Upper lobe of right lung (tissue), 1 donor: Measurements from ENCODE around the gene HLA-A. TPM values are rescaled to one million over a fixed set of nuclear protein-coding genes. Genes with fewer than 3 reads are reported as not detected.

Experiments
- ATAC-seq: fragments of 200-7000 bp; cut with Tn5 transposase; one replicate; pipeline ENCODE4 v1.9.1; 2020; ENCODE audit warnings: mild to moderate bottlenecking, moderate library complexity
- DNase-seq: peaks from one replicate; pipeline ENCODE4 v3.0.0-alpha.2; 2020
- H3K27ac ChIP-seq: fragments of 200-600 bp; one replicate; pipeline ENCODE4 v1.8.0; 2022
- H3K27me3 ChIP-seq: fragments of 200-600 bp; one replicate; pipeline ENCODE4 v1.8.0; 2022; ENCODE audit warnings: mild to moderate bottlenecking
- H3K36me3 ChIP-seq: fragments of 200-600 bp; one replicate; pipeline ENCODE4 v1.8.0; 2022
- H3K4me1 ChIP-seq: fragments of 200-600 bp; one replicate; pipeline ENCODE4 v1.8.0; 2022
- H3K4me3 ChIP-seq: fragments of 200-600 bp; one replicate; pipeline ENCODE4 v1.8.0; 2022; ENCODE audit warnings: mild to moderate bottlenecking
- H3K9me3 ChIP-seq: fragments of 200-600 bp; one replicate; pipeline ENCODE4 v1.8.0; 2022
- intact Hi-C: fragments of 100-400 bp; cut with DNase I; formaldehyde crosslinking; loops from one replicate; pipeline ENCODE4 v1.11.0; 2022
- total RNA-seq: library from RNA; stranded (reverse); fragmentation: NEBNext Ultra II Directional; extraction: Animal tissue kit (Norgen Biotek cat#: 25700); gene quantifications from one replicate; pipeline ENCODE4 v1.2.1, GENCODE V29; 2021
- TF ChIP-seq, protein P1 (sequence below): fragments of 200-600 bp; IDR thresholded peaks from one replicate; pipeline ENCODE4 v1.8.0; 2022; ENCODE audit warnings: antibody characterized with exemption
- donor health status: DM: no; HTN: yes; CAD: no; lungs with severe emphysema.

Gene HLA-A
- total RNA-seq, 1 donor from 2014 or later = 1,071 TPM

GRCh38 chr6:29919506-29920445 lies 22.6 kb upstream of the HLA-A start:
- Histone ChIP-seq H3K27ac (no peak overlapping the region), H3K27me3 (no peaks in the 10 kb centered on the region), H3K4me1 (no peaks in the 10 kb centered on the region), H3K4me3 (no peak overlapping the region), H3K36me3 (no peaks in the 10 kb centered on the region), H3K9me3 (no peaks in the 10 kb centered on the region)
- TF ChIP-seq, protein P1, sequence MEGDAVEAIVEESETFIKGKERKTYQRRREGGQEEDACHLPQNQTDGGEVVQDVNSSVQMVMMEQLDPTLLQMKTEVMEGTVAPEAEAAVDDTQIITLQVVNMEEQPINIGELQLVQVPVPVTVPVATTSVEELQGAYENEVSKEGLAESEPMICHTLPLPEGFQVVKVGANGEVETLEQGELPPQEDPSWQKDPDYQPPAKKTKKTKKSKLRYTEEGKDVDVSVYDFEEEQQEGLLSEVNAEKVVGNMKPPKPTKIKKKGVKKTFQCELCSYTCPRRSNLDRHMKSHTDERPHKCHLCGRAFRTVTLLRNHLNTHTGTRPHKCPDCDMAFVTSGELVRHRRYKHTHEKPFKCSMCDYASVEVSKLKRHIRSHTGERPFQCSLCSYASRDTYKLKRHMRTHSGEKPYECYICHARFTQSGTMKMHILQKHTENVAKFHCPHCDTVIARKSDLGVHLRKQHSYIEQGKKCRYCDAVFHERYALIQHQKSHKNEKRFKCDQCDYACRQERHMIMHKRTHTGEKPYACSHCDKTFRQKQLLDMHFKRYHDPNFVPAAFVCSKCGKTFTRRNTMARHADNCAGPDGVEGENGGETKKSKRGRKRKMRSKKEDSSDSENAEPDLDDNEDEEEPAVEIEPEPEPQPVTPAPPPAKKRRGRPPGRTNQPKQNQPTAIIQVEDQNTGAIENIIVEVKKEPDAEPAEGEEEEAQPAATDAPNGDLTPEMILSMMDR = no peak
- no peak for DNase-seq
- intact Hi-C loops = no loop called here
- ATAC-seq = peak; percentile 34

DNA sequence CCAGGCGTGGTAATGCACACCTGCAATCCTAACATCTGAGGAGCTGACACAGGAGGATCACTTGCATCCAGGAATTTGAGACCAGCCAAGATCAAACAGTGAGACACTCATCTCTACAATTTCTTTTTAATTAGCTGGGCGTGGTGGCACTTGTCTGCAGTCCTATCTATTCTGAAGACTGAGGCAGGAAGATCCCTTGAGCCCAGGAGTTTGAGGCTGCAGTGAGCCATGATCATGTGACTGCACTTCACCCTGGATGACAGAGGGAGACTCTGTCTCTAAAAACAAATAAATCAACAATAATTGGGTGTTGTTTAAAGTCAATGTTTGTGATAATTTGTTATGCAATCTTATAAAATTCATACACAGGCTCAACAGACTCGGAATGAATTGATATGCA lies 18.0 kb upstream of the HLA-A start:
- TF ChIP-seq, protein P1 = no peak
- no peak overlapping the region for H3K4me3 ChIP-seq
- intact Hi-C loops = no loop called here
- H3K36me3 ChIP-seq = no peaks in the 10 kb centered on the region
- no peaks in the 10 kb centered on the region for H3K27me3 ChIP-seq
- peaks cover 3% of the 10 kb centered on the region for H3K4me1 ChIP-seq
- no peak overlapping the region for H3K27ac ChIP-seq
- ATAC-seq (no peak), DNase-seq (no peak)
- no peaks in the 10 kb centered on the region for H3K9me3 ChIP-seq

DNA sequence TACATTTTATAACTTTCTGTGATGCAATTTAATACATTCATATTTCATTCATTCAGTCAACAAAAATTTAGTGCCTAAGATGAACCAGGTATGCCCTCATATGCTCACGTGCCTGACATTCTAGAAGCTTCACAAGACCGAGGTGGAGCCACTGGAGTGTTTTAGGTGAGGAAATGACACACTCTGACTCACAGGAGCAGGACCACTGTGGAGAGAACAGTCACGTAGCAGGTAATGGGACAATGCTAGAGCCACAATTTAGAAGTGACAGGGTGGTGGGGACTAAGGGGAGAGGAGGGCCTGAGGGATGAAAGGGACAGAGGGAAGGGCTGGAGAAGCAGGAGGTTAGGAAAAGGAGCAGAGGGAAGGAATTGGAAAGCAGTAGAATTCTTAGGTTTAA lies 17.6 kb upstream of the HLA-A start:
- Histone ChIP-seq H3K27ac (peak overlapping the region; percentile 98), H3K9me3 (no peaks in the 10 kb centered on the region), H3K27me3 (no peaks in the 10 kb centered on the region), H3K36me3 (no peaks in the 10 kb centered on the region), H3K4me1 (peaks cover 3% of the 10 kb centered on the region), H3K4me3 (no peak overlapping the region)
- DNase-seq = no peak
- TF ChIP-seq, protein P1 = no peak
- peak; percentile 15 for ATAC-seq
- intact Hi-C loops = no loop called here

DNA sequence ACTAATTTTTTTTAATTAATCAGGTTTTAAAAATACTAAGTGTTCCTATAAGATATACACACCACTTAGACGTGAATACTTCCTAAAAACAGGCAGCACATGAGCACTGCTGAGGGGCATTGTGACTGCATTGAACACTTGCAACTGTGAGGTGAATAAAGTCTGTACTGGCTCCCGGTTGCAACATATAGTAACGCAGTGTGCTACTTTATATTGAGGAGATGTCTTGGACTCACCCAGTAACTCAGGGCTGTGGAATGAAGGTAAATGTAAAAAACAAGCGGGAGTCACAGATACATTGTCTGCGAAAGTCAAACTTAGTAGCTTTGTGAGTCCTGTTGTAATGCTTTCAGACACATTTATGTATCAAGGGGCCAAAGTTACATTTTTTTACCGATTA lies 17.0 kb upstream of the HLA-A start:
- H3K36me3 ChIP-seq = no peaks in the 10 kb centered on the region
- H3K4me3 ChIP-seq = no peak overlapping the region
- H3K27me3 ChIP-seq = no peaks in the 10 kb centered on the region
- peak overlapping the region; percentile 98 for H3K27ac ChIP-seq
- TF ChIP-seq, protein P1 = no peak
- ATAC-seq (peak; percentile 41), DNase-seq (no peak)
- peaks cover 3% of the 10 kb centered on the region for H3K4me1 ChIP-seq
- intact Hi-C loops = no loop called here
- H3K9me3 ChIP-seq = no peaks in the 10 kb centered on the region

DNA sequence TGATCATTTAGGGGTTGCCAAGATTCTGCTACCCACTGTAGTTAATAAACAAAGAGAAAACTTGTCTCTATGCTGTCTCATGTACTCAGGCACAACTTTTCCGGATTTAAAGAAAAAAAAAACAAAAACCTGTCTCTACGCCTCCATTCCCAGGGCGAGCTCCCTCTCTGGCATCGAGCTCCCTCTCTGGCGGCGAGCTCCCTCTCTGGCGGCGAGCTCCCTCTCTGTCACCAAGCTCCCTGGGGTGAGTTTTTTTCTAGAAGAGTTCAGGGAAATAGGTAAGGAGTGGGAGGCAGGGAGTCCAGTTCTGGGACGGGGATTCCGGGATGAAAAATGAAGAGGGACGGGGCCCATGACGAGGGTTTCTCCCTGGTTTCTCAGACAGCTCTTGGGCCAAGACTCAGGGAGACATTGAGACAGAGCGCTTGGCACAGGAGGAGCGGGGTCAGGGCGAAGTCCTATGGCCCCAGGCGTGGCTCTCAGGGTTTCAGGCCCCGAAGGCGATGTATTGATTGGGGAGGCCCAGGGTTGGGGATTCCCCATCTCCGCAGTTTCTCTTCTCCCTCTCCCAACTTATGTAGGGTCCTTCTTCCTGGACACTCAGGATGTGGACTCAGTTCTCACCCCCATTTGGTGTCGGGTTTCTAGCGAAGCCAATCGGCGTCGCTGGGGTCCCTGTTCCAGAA lies 16.5 kb upstream of the HLA-A start:
- intact Hi-C loops = no loop called here
- no peaks in the 10 kb centered on the region for H3K27me3 ChIP-seq
- H3K27ac ChIP-seq = peak overlapping the region; percentile 98
- no peaks in the 10 kb centered on the region for H3K36me3 ChIP-seq
- ATAC-seq (peak; percentile 33), DNase-seq (peak; percentile 71)
- H3K4me3 ChIP-seq = peak overlapping the region; percentile 80
- TF ChIP-seq, protein P1 = no peak
- peaks cover 3% of the 10 kb centered on the region for H3K4me1 ChIP-seq
- no peaks in the 10 kb centered on the region for H3K9me3 ChIP-seq
